Upper lobe of left lung (tissue), 6 donors: Measurements from ENCODE around the gene AXIN2. TPM values are rescaled to one million over a fixed set of nuclear protein-coding genes. Genes with fewer than 3 reads are reported as not detected.

Source experiments
- ATAC-seq, 2 donors: fragments of 200-7000 bp; cut with Tn5 transposase; one replicate each; pipeline ENCODE4 v1.9.1; 2022; ENCODE audit warnings: mild to moderate bottlenecking in 2 of 2, moderate library complexity in 2 of 2; ENCODE audit not compliant: low FRiP score in 2 of 2
- DNase-seq, 2 donors: peaks; one replicate each; pipeline ENCODE4 v3.0.0-alpha.2; 2019 to 2020
- H3K27ac ChIP-seq, 4 donors: fragments of 200-600 bp; sonication (generic); one replicate each; pipeline ENCODE4 v1.5.1; 2016 to 2019
- H3K27me3 ChIP-seq, 4 donors: fragments of 200-600 bp; sonication (generic); one replicate each; pipeline ENCODE4 v1.5.1; 2017 to 2019
- H3K36me3 ChIP-seq, 4 donors: fragments of 200-600 bp; sonication (generic); one replicate each; pipeline ENCODE4 v1.5.1; 2016 to 2019
- H3K4me1 ChIP-seq, 4 donors: fragments of 200-600 bp; sonication (generic); one replicate each; pipeline ENCODE4 v1.5.1; 2018 to 2019
- H3K4me3 ChIP-seq, 4 donors: fragments of 200-600 bp; sonication (generic); one replicate each; pipeline ENCODE4 v1.5.1; 2017 to 2019; ENCODE audit warnings: mild to moderate bottlenecking in 2 of 4, moderate library complexity in 1 of 4
- H3K9me3 ChIP-seq, 4 donors: fragments of 200-600 bp; sonication (generic); one replicate each; pipeline ENCODE4 v1.5.1; 2018 to 2019
- EP300 ChIP-seq, 4 donors: sonication (generic); formaldehyde crosslinking; IDR thresholded peaks; one replicate each; pipeline ENCODE4 v1.5.1; 2017; ENCODE audit warnings: antibody characterized with exemption in 4 of 4, control low read depth in 2 of 4
- POLR2A ChIP-seq, 4 donors: fragments of 450-650 bp; IDR thresholded peaks; one replicate each; pipeline ENCODE4 v1.5.1; 2016 to 2017; ENCODE audit warnings: antibody characterized with exemption in 4 of 4, mild to moderate bottlenecking in 2 of 4
- POLR2AphosphoS5 ChIP-seq, 2 donors: sonication (generic); formaldehyde crosslinking; IDR thresholded peaks; one replicate each; pipeline ENCODE4 v1.5.1; 2017; ENCODE audit warnings: antibody characterized with exemption in 2 of 2
- WGBS, 2 donors: methylation state at CpG; one replicate each; pipeline ENCODE4 v1.1.5; 2017 to 2018; 5-methylcytosine and 5-hydroxymethylcytosine counted together
- total RNA-seq, 6 donors: library from RNA; depleted of rRNA in 4 of 6; stranded (reverse); fragments of >200 nt in 4 of 6; gene quantifications; one replicate each; pipeline versions ENCODE4 v1.1.0 to v1.2.1, GENCODE V29; 2016 to 2021
- TF ChIP-seq, protein P1 (sequence below), 6 experiments: fragments of 450-650 bp in 4 of 6; fragments of 200-600 bp in 2 of 6; sonication (generic) in 2 of 6; IDR thresholded peaks; one replicate each; pipeline ENCODE4 v1.5.1; 2016 to 2019; ENCODE audit warnings: antibody characterized with exemption in 6 of 6
- donor health status: DM: no; HTN: no; CAD: no; lungs with moderate emphysema.
- donor health status: DM: no; HTN: yes; CAD: no; lungs with severe emphysema.

AXIN2 gene
- total RNA-seq, 6 donors from 2014 or later: 48.0 to 135 (median 68.9) TPM

DNA sequence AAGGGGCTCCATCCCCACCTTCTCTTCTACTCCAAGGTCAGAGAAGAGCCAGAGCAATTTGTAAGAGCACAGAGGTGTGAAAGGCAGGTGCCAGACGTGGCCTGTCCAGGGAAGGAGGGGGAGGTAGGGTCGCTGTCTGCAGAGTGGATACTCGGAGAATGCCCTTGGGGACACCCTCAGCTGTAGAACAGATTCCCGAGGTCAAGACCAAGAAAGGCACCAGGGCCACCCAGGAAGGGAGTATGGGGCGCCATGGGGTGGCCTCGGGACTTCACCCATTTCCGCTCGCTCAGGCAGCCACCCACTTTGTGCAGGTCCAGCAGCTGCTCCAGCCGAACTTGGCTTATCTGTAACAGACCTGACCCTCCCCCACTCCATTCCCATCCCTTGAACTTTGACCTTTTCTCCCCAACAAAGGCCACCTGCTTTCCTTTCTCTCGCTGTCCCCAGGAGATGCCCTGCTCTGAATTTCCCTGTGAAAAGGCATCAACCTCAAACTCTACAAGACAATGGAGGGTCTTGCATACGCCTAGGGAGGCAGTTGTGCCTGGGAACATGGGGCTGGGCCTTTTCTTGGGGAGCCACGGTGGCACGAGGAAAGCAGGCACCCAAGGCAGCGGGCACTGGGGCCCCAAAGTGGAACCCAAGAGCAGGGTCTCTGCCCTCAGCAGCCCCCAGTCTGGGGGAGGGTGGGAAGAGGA is 11.3 kb upstream of the AXIN2 start:
- H3K9me3 ChIP-seq: no peaks in the 10 kb centered on the region
- no peak overlapping the region for H3K27ac ChIP-seq
- DNase-seq (no peak), ATAC-seq (no peak)
- WGBS, 2 donors: 74 to 83% methylated on average over 13 to 14 of the region's 14 CpGs
- H3K27me3 ChIP-seq: no peaks in the 10 kb centered on the region
- no peaks in the 10 kb centered on the region for H3K36me3 ChIP-seq
- H3K4me3 ChIP-seq: no peak overlapping the region
- no peaks in the 10 kb centered on the region for H3K4me1 ChIP-seq
- TF ChIP-seq POLR2AphosphoS5 (IDR thresholded peaks at IDR 0.05) (no peak), POLR2A (IDR thresholded peaks at IDR 0.05) (no peak), EP300 (IDR thresholded peaks at IDR 0.05) (no peak)
- TF ChIP-seq, protein P1, sequence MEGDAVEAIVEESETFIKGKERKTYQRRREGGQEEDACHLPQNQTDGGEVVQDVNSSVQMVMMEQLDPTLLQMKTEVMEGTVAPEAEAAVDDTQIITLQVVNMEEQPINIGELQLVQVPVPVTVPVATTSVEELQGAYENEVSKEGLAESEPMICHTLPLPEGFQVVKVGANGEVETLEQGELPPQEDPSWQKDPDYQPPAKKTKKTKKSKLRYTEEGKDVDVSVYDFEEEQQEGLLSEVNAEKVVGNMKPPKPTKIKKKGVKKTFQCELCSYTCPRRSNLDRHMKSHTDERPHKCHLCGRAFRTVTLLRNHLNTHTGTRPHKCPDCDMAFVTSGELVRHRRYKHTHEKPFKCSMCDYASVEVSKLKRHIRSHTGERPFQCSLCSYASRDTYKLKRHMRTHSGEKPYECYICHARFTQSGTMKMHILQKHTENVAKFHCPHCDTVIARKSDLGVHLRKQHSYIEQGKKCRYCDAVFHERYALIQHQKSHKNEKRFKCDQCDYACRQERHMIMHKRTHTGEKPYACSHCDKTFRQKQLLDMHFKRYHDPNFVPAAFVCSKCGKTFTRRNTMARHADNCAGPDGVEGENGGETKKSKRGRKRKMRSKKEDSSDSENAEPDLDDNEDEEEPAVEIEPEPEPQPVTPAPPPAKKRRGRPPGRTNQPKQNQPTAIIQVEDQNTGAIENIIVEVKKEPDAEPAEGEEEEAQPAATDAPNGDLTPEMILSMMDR (IDR thresholded peaks at IDR 0.05): no peak

DNA sequence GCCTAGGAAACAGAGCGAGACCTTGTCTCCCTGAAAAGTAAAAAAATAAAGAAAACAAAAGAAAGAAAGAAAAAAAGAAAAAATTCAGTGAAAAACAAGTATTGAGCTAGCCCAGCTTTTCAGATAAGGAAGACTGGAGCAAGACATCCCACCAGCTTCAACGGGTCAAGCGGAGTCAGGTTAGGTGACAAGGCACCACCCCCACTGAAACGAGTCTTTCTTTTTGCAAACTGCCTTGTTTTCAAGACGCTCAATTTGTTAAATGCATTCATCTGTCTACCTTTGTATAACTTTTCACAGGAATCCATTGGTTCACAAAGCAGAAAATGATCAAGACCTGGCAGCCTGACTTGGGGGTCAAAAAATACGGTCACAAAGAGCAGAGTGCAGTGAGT is 10.7 kb upstream of the AXIN2 start:
- WGBS, 2 donors: 76 to 78% methylated on average over 6 of the region's 6 CpGs
- TF ChIP-seq EP300 (IDR thresholded peaks at IDR 0.05) (no peak), POLR2AphosphoS5 (IDR thresholded peaks at IDR 0.05) (no peak), POLR2A (IDR thresholded peaks at IDR 0.05) (no peak)
- TF ChIP-seq, protein P1 (IDR thresholded peaks at IDR 0.05): no peak
- Histone ChIP-seq H3K4me3 (no peak overlapping the region), H3K9me3 (no peaks in the 10 kb centered on the region), H3K4me1 (no peaks in the 10 kb centered on the region), H3K27ac (no peak overlapping the region), H3K27me3 (no peaks in the 10 kb centered on the region), H3K36me3 (no peaks in the 10 kb centered on the region)
- ATAC-seq: no peak
- no peak for DNase-seq

- no peaks in the 10 kb centered on the region for H3K4me1 ChIP-seq
- 91 to 92% methylated on average over 8 of the region's 8 CpGs for WGBS, 2 donors
- TF ChIP-seq EP300 (IDR thresholded peaks at IDR 0.05): no peak
- TF ChIP-seq POLR2A (IDR thresholded peaks at IDR 0.05): no peak
- no peak for TF ChIP-seq POLR2AphosphoS5 (IDR thresholded peaks at IDR 0.05)
- TF ChIP-seq, protein P1 (IDR thresholded peaks at IDR 0.05): no peak
- no peaks in the 10 kb centered on the region for H3K9me3 ChIP-seq
- DNase-seq: no peak
- H3K27me3 ChIP-seq: no peaks in the 10 kb centered on the region
- no peak for ATAC-seq
- no peak overlapping the region for H3K27ac ChIP-seq
- H3K36me3 ChIP-seq: no peaks in the 10 kb centered on the region
- no peak overlapping the region for H3K4me3 ChIP-seq
These were observed 7.5 kb upstream of the AXIN2 start for GRCh38 chr17:65568918-65569317.

DNA sequence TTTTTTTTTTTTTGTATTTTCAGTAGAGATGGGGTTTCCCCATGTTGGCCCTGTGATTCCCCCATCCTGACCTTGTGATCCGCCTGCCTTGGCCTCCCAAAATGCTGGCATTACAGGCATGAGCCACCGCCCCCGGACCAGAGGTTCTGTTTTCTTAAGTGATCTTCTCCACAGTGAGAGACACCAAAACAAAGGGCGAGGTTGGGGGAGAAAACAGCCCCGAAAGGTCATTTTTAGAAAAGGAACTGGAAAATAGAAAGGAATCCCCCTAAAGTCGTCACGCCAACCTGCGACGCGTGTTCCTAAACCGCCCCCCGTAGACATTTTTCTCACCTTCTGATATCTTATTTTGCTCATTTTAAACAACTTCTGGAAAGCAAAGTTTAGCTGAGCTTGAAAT is 6.1 kb upstream of the AXIN2 start:
- H3K27me3 ChIP-seq: no peaks in the 10 kb centered on the region
- no peaks in the 10 kb centered on the region for H3K36me3 ChIP-seq
- no peaks in the 10 kb centered on the region for H3K4me1 ChIP-seq
- WGBS, 2 donors: 91 to 94% methylated on average over 12 of the region's 12 CpGs
- H3K9me3 ChIP-seq: no peaks in the 10 kb centered on the region
- H3K27ac ChIP-seq: no peak overlapping the region
- no peak for DNase-seq
- no peak for TF ChIP-seq POLR2A (IDR thresholded peaks at IDR 0.05)
- no peak for TF ChIP-seq EP300 (IDR thresholded peaks at IDR 0.05)
- TF ChIP-seq POLR2AphosphoS5 (IDR thresholded peaks at IDR 0.05): no peak
- ATAC-seq: no peak
- no peak overlapping the region for H3K4me3 ChIP-seq

DNA sequence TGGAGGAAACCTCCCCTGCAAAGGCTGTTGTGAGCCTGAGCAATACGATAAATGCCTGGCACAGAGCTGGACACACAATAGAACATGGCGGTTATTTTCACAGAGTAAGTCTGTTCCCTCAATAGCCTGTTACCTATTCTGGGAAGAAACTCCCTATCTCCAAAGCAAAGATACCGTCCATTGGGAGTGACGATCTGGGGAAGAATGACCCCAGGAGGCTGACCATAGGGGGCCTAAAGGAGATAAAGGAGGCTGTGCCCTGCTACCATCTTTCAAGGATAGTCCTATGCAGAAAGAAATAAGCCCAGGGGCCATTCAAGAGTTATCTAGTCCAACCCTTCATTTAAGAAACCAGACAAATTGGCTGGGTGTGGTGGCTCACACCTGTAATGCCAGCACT is 4.1 kb upstream of the AXIN2 start:
- WGBS, 2 donors: 95 to 97% methylated on average over 4 of the region's 4 CpGs
- Histone ChIP-seq H3K4me1 (peaks cover 4 to 10% (median 5%) of the 10 kb centered on the region in 4 donors), H3K9me3 (no peaks in the 10 kb centered on the region), H3K36me3 (no peaks in the 10 kb centered on the region), H3K27ac (no peak overlapping the region), H3K27me3 (no peaks in the 10 kb centered on the region), H3K4me3 (no peak overlapping the region)
- TF ChIP-seq, protein P1 (IDR thresholded peaks at IDR 0.05): no peak
- no peak for TF ChIP-seq POLR2AphosphoS5 (IDR thresholded peaks at IDR 0.05)
- TF ChIP-seq EP300 (IDR thresholded peaks at IDR 0.05): no peak
- no peak for TF ChIP-seq POLR2A (IDR thresholded peaks at IDR 0.05)
- ATAC-seq (no peak), DNase-seq (no peak)
